ENCODE data around the gene ATM.

DNA sequence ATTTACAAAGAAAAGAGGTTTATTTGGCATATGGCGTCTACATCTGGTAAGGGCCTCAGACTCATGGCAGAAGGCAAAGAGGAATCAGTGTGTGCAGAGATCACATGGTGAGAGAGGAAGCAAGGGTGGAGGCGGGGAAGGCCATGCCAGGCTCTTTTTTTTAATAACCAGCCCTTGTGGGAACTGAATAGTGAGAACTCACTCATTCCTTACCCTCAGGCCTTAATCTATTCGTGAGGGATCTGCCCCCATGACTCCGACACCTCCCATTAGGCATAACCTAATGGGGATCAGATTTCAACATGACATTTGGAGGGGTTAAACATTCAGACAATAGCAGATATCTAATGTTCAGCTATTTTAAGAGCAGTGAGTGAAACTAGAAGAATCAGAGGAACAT lies 55.7 kb downstream of the ATM start:
- TF ChIP-seq, protein P1, sequence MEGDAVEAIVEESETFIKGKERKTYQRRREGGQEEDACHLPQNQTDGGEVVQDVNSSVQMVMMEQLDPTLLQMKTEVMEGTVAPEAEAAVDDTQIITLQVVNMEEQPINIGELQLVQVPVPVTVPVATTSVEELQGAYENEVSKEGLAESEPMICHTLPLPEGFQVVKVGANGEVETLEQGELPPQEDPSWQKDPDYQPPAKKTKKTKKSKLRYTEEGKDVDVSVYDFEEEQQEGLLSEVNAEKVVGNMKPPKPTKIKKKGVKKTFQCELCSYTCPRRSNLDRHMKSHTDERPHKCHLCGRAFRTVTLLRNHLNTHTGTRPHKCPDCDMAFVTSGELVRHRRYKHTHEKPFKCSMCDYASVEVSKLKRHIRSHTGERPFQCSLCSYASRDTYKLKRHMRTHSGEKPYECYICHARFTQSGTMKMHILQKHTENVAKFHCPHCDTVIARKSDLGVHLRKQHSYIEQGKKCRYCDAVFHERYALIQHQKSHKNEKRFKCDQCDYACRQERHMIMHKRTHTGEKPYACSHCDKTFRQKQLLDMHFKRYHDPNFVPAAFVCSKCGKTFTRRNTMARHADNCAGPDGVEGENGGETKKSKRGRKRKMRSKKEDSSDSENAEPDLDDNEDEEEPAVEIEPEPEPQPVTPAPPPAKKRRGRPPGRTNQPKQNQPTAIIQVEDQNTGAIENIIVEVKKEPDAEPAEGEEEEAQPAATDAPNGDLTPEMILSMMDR (IDR thresholded peaks at IDR 0.05; ENCODE audit: low read depth, low read length, poor library complexity, severe bottlenecking), result no peak
- no peak for TF ChIP-seq EZH2phosphoT487 (IDR thresholded peaks at IDR 0.05; ENCODE audit: borderline replicate concordance, low read length)

Data from DOHH2 (cell line).